Caki2 (cell line): ENCODE data around the gene SLC45A1. TPM values are rescaled to one million over a fixed set of nuclear protein-coding genes. Genes with fewer than 3 reads are reported as not detected.
A peak's percentile ranks its signal among the peaks of the same experiment; 100 is the strongest.

Source experiments
- DNase-seq: peaks from one replicate; pipeline ENCODE4 v3.0.0-alpha.2; 2015; ENCODE audit warnings: low read depth
- in situ Hi-C: cut with HindIII; loops from 2 replicates; pipeline ENCODE4 v1.10.0; 2016; ENCODE audit warnings: low sequenced_read_pairs, low pct_unique_long_range_greater_than_20kb, mixed read lengths
- total RNA-seq: library from RNA; depleted of rRNA; stranded (reverse); fragments of >200 nt; shearing (Covaris generic); gene quantifications from 2 replicates; pipeline ENCODE4 v1.2.3, GENCODE V29; 2014; ENCODE audit warnings: low replicate concordance

The SLC45A1 gene
- total RNA-seq, 1 experiment from 2014 or later = 0.74 TPM

GRCh38 chr1:8329858-8330257 lies 11.9 kb downstream of the SLC45A1 start:
- no peak for DNase-seq
- in situ Hi-C loops = no loop called here

- in situ Hi-C loops = no loop called here
- DNase-seq = no peak
Measured at GRCh38 chr1:8330271-8331125, 12.6 kb downstream of the SLC45A1 start.

- in situ Hi-C loops = no loop called here
- DNase-seq = no peak
Measured at GRCh38 chr1:8332806-8333205, 14.9 kb downstream of the SLC45A1 start.

GRCh38 chr1:8333246-8333987 lies 15.5 kb downstream of the SLC45A1 start:
- in situ Hi-C loops = no loop called here
- no peak for DNase-seq

GRCh38 chr1:8334106-8334851 lies 16.4 kb downstream of the SLC45A1 start:
- DNase-seq = no peak
- in situ Hi-C loops = no loop called here

- in situ Hi-C loops = no loop called here
Measured at GRCh38 chr1:8335246-8335645, 17.3 kb downstream of the SLC45A1 start.

GRCh38 chr1:8337776-8338525 lies 20.0 kb downstream of the SLC45A1 start:
- in situ Hi-C loops = no loop called here
- no peak for DNase-seq

More at GRCh38 chr1:8335246-8335645, 17.3 kb downstream of the SLC45A1 start:
- DNase-seq = no peak

GRCh38 chr1:8338526-8339202 lies 20.8 kb downstream of the SLC45A1 start:
- in situ Hi-C loops = no loop called here
- no peak for DNase-seq

- DNase-seq = no peak
- in situ Hi-C loops = no loop called here
Measured at GRCh38 chr1:8339203-8339600, 21.3 kb downstream of the SLC45A1 start.

- in situ Hi-C loops = no loop called here
- DNase-seq = no peak
Measured at GRCh38 chr1:8340448-8340847, 22.5 kb downstream of the SLC45A1 start.

GRCh38 chr1:8342325-8342724 lies 24.4 kb downstream of the SLC45A1 start:
- in situ Hi-C loops = no loop called here

GRCh38 chr1:8343044-8343443 lies 25.1 kb downstream of the SLC45A1 start:
- no peak for DNase-seq
- in situ Hi-C loops = no loop called here

More at GRCh38 chr1:8342325-8342724, 24.4 kb downstream of the SLC45A1 start:
- no peak for DNase-seq

- in situ Hi-C loops = no loop called here
- peak; percentile 91 for DNase-seq
Measured at GRCh38 chr1:8343464-8344001, 25.6 kb downstream of the SLC45A1 start.

GRCh38 chr1:8344893-8345507 lies 27.1 kb downstream of the SLC45A1 start:
- no peak for DNase-seq
- in situ Hi-C loops = no loop called here

GRCh38 chr1:8345621-8346415 lies 27.9 kb downstream of the SLC45A1 start:
- in situ Hi-C loops = no loop called here
- no peak for DNase-seq

- in situ Hi-C loops = no loop called here
- no peak for DNase-seq
Measured at GRCh38 chr1:8347635-8348034, 29.7 kb downstream of the SLC45A1 start.
